Natural killer cell (primary cell): ENCODE results near the gene MARK3. TPM values are rescaled to one million over a fixed set of nuclear protein-coding genes. Genes with fewer than 3 reads are reported as not detected.

Experiments
- ATAC-seq, 3 donors: fragments of 150-1000 bp in 2 of 3; fragments of 200-7000 bp in 1 of 3; cut with Tn5 transposase; 1 replicate in 1 of 3; 2 replicates in 2 of 3; pipeline ENCODE4 v1.10.0; 2021; ENCODE audit warnings: mild to moderate bottlenecking in 2 of 3, moderate library complexity in 2 of 3
- DNase-seq, 2 donors: peaks; one replicate each; pipeline versions ENCODE4 v3.0.0 to v3.0.0-alpha.2; 2013 to 2021; ENCODE audit warnings: mixed read lengths in 1 of 2
- H3K27ac ChIP-seq: one replicate; pipeline ENCODE4 v1.5.1; 2013; ENCODE audit warnings: mild to moderate bottlenecking, low read length
- H3K27me3 ChIP-seq: one replicate; pipeline ENCODE4 v1.6.1; 2013; ENCODE audit warnings: low read length; ENCODE audit not compliant: control insufficient read depth, insufficient read depth
- H3K36me3 ChIP-seq: one replicate; pipeline ENCODE4 v1.6.1; 2013; ENCODE audit warnings: low read length; ENCODE audit not compliant: control insufficient read depth, insufficient read depth
- H3K4me1 ChIP-seq: one replicate; pipeline ENCODE4 v1.6.1; 2013; ENCODE audit warnings: low read length; ENCODE audit not compliant: control insufficient read depth, insufficient read depth
- H3K4me3 ChIP-seq: one replicate; pipeline ENCODE4 v1.5.1; 2013; ENCODE audit warnings: low read length
- H3K9me3 ChIP-seq: one replicate; pipeline ENCODE4 v1.6.1; 2013; ENCODE audit warnings: low read length; ENCODE audit not compliant: control insufficient read depth, insufficient read depth
- H3K27ac Mint-ChIP-seq, 2 donors: one replicate each; pipeline ENCODE4 v1.8.0; 2022; ENCODE audit warnings: mild to moderate bottlenecking in 2 of 2, mixed read lengths in 2 of 2, moderate library complexity in 1 of 2
- H3K27me3 Mint-ChIP-seq, 2 donors: one replicate each; pipeline ENCODE4 v1.8.0; 2022; ENCODE audit warnings: low read depth in 2 of 2, mixed read lengths in 2 of 2
- H3K36me3 Mint-ChIP-seq: one replicate; pipeline ENCODE4 v1.8.0; 2022; ENCODE audit warnings: mixed read lengths
- H3K4me1 Mint-ChIP-seq, 2 donors: one replicate each; pipeline ENCODE4 v1.8.0; 2022; ENCODE audit warnings: mixed read lengths in 2 of 2
- H3K4me3 Mint-ChIP-seq: one replicate; pipeline ENCODE4 v1.8.0; 2022; ENCODE audit warnings: mild to moderate bottlenecking, moderate library complexity, mixed read lengths
- H3K9me3 Mint-ChIP-seq, 2 donors: one replicate each; pipeline ENCODE4 v1.8.0; 2022; ENCODE audit warnings: mixed read lengths in 2 of 2
- CTCF ChIP-seq: fragments of 200-600 bp; IDR thresholded peaks from one replicate; pipeline ENCODE4 v1.8.0; 2022; ENCODE audit warnings: antibody characterized with exemption
- WGBS: methylation state at CpG from one replicate; pipeline ENCODE4 v1.1.7; 2013; ENCODE audit warnings: missing lambda C conversion rate; ENCODE audit not compliant: insufficient coverage; 5-methylcytosine and 5-hydroxymethylcytosine counted together
- intact Hi-C: fragments of 100-400 bp; cut with micrococcal nuclease; formaldehyde crosslinking; loops from one replicate; pipeline ENCODE4 v1.14.2; 2022
- total RNA-seq, 4 donors: library from RNA; stranded (reverse); fragments of 120-200 nt in 1 of 4; gene quantifications; one replicate each; pipeline versions ENCODE4 v1.2.3 to v1.2.4, GENCODE V29; 2013 to 2022

Gene MARK3
- total RNA-seq, 3 donors from 2014 or later (not counting 1 experiment from before 2014, with no cell fraction given): 138 to 167 (median 152) TPM

GRCh38 chr14:103396463-103396862 lies 11.2 kb downstream of the MARK3 start:
- no peak overlapping the region for H3K27ac ChIP-seq
- Mint-ChIP-seq H3K9me3 (no peaks in the 10 kb centered on the region), H3K36me3 (no peaks in the 10 kb centered on the region), H3K27ac (peak overlapping the region; percentile 12 to 77), H3K27me3 (no peaks in the 10 kb centered on the region), H3K4me1 (peaks cover 60 to 62% of the 10 kb centered on the region in 2 donors), H3K4me3 (no peak overlapping the region)
- intact Hi-C loops: no loop called here
- no CpG with 5 or more reads among the region's 2 CpGs for WGBS
- H3K9me3 ChIP-seq: no peaks in the 10 kb centered on the region
- ATAC-seq: no peak
- H3K27me3 ChIP-seq: no peaks in the 10 kb centered on the region
- H3K4me3 ChIP-seq: no peak overlapping the region
- DNase-seq: no peak
- peaks cover 20% of the 10 kb centered on the region for H3K4me1 ChIP-seq
- TF ChIP-seq CTCF: no peak
- H3K36me3 ChIP-seq: no peaks in the 10 kb centered on the region

GRCh38 chr14:103398427-103399195 lies 13.4 kb downstream of the MARK3 start:
- peaks cover 20% of the 10 kb centered on the region for H3K4me1 ChIP-seq
- intact Hi-C loops: no loop called here
- no peaks in the 10 kb centered on the region for H3K27me3 Mint-ChIP-seq
- peak overlapping the region; percentile 4 to 30 for H3K27ac Mint-ChIP-seq
- H3K4me3 Mint-ChIP-seq: no peak overlapping the region
- DNase-seq (no peak), ATAC-seq (no peak)
- no peaks in the 10 kb centered on the region for H3K36me3 Mint-ChIP-seq
- no peaks in the 10 kb centered on the region for H3K27me3 ChIP-seq
- H3K36me3 ChIP-seq: no peaks in the 10 kb centered on the region
- no peak for TF ChIP-seq CTCF
- H3K9me3 ChIP-seq: no peaks in the 10 kb centered on the region
- no peaks in the 10 kb centered on the region for H3K9me3 Mint-ChIP-seq
- WGBS: 91% methylated on average over 2 of the region's 7 CpGs
- no peak overlapping the region for H3K27ac ChIP-seq
- no peak overlapping the region for H3K4me3 ChIP-seq
- H3K4me1 Mint-ChIP-seq: peaks cover 68 to 74% of the 10 kb centered on the region in 2 donors

- Histone ChIP-seq H3K4me3 (no peak overlapping the region), H3K9me3 (no peaks in the 10 kb centered on the region), H3K36me3 (no peaks in the 10 kb centered on the region), H3K27me3 (no peaks in the 10 kb centered on the region), H3K27ac (no peak overlapping the region), H3K4me1 (peaks cover 13% of the 10 kb centered on the region)
- Mint-ChIP-seq H3K27ac (peak overlapping the region; percentile 61 to 76), H3K36me3 (no peaks in the 10 kb centered on the region), H3K4me3 (peak overlapping the region; percentile 47), H3K27me3 (no peaks in the 10 kb centered on the region), H3K4me1 (peaks cover 59 to 64% of the 10 kb centered on the region in 2 donors), H3K9me3 (no peaks in the 10 kb centered on the region)
- TF ChIP-seq CTCF: no peak
- intact Hi-C loops: no loop called here
- no peak for DNase-seq
- ATAC-seq: no peak
- WGBS: 97% methylated on average over 3 of the region's 4 CpGs
Observed at GRCh38 chr14:103400537-103400936, 15.3 kb downstream of the MARK3 start.
